DMS53 treated with DMSO at 0.1 percent for 48 hours (cell line): Measurements from ENCODE around the gene ADCY5.
"Not testable (repeated sequence)": the region's sequence is repeated elsewhere in the genome, so short reads cannot be mapped to it uniquely, and the experiment has no call there.

Source experiments
- DNase-seq: peaks from one replicate; lab custom pipeline; 2025; ENCODE audit not compliant: unreplicated experiment; lab: John Stamatoyannopoulos, UW

ADCY5 gene

GRCh38 chr3:123448536-123449101 is at the start of gene ADCY5:
ADCY5 (minus strand) TSS chr3:123449090; CDS start chr3:123448545, 545 bp downstream.
- no peak for DNase-seq

- DNase-seq = no peak
These were observed 45.0 kb upstream of the ADCY5 start for GRCh38 chr3:123493912-123494311.

GRCh38 chr3:123491966-123492587 is 43.2 kb upstream of the ADCY5 start:
- no peak for DNase-seq

GRCh38 chr3:123489400-123490004 is 40.6 kb upstream of the ADCY5 start:
- DNase-seq = peak; percentile 14

GRCh38 chr3:123488645-123489347 is 39.9 kb upstream of the ADCY5 start:
- no peak for DNase-seq

GRCh38 chr3:123487063-123487462 is 38.2 kb upstream of the ADCY5 start:
- not testable (repeated sequence) for DNase-seq

- DNase-seq = no peak
These were observed 37.6 kb upstream of the ADCY5 start for GRCh38 chr3:123486460-123486859.

GRCh38 chr3:123485551-123485950 is 36.7 kb upstream of the ADCY5 start:
- DNase-seq = no peak

- no peak for DNase-seq
These were observed 34.3 kb upstream of the ADCY5 start for GRCh38 chr3:123483146-123483545.

- no peak for DNase-seq
These were observed 33.0 kb upstream of the ADCY5 start for GRCh38 chr3:123481722-123482457.

- DNase-seq = no peak
These were observed 32.2 kb upstream of the ADCY5 start for GRCh38 chr3:123481071-123481470.

- DNase-seq = no peak
These were observed 31.5 kb upstream of the ADCY5 start for GRCh38 chr3:123480428-123480827.

GRCh38 chr3:123479891-123480290 is 31.0 kb upstream of the ADCY5 start:
- no peak for DNase-seq

- no peak for DNase-seq
These were observed 29.4 kb upstream of the ADCY5 start for GRCh38 chr3:123478314-123478713.

GRCh38 chr3:123476967-123477750 is 28.3 kb upstream of the ADCY5 start:
- DNase-seq = no peak

GRCh38 chr3:123475786-123476185 is 26.9 kb upstream of the ADCY5 start:
- DNase-seq = no peak

GRCh38 chr3:123471106-123471505 is 22.2 kb upstream of the ADCY5 start:
- no peak for DNase-seq

- no peak for DNase-seq
These were observed 20.6 kb upstream of the ADCY5 start for GRCh38 chr3:123469323-123469995.

GRCh38 chr3:123467046-123467445 is 18.2 kb upstream of the ADCY5 start:
- no peak for DNase-seq

GRCh38 chr3:123464211-123464610 is 15.3 kb upstream of the ADCY5 start:
- DNase-seq = no peak
